ENCODE data around the gene KLHDC1. TPM values are rescaled to one million over a fixed set of nuclear protein-coding genes. Genes with fewer than 3 reads are reported as not detected.

The KLHDC1 gene
- total and polyA plus RNA-seq, 4 donors: 0.36 to 4.1 (median 2.5) TPM

DNA sequence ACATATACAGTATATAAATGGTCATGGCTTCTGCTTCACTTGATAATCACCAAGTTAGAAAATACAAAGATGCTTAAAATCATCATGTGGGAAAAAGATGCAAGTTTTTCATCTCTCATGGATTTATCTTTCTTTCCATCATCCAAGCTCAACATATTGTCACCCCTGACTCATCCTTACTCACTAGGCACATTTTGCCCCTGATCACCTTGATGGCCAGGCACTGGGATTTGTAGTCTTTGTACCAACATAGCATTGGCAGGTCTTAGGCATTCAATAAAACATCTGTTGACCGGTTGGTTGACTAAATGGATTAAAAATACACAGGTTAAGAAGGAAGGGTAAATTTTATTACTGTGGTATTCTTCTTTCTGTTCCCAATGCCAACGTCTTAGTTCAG lies 103.1 kb downstream of the KLHDC1 start:
- Histone ChIP-seq H3K27me3 (ENCODE audit: control insufficient read depth in 4 of 4, insufficient read depth in 4 of 4, low read length in 3 of 4) (no peaks in the 10 kb centered on the region), H3K9me3 (ENCODE audit: control insufficient read depth in 4 of 4, low read length in 3 of 4) (no peaks in the 10 kb centered on the region), H3K36me3 (ENCODE audit: control insufficient read depth in 4 of 4, insufficient read depth in 3 of 4, low read depth in 1 of 4, low read length in 3 of 4) (peaks cover 3 to 59% (median 52%) of the 10 kb centered on the region in 4 donors), H3K9ac (ENCODE audit: low read depth in 1 of 2, low read length in 2 of 2) (no peak overlapping the region), H3K27ac (ENCODE audit: low read depth in 1 of 2, low read length in 2 of 2) (no peak overlapping the region), H3K4me1 (ENCODE audit: control insufficient read depth in 4 of 4, insufficient read depth in 4 of 4, low read length in 3 of 4) (no peaks in the 10 kb centered on the region), H3K4me3 (ENCODE audit: low read depth in 1 of 3, low read length in 3 of 3) (no peak overlapping the region)
- TF ChIP-seq, protein P1, sequence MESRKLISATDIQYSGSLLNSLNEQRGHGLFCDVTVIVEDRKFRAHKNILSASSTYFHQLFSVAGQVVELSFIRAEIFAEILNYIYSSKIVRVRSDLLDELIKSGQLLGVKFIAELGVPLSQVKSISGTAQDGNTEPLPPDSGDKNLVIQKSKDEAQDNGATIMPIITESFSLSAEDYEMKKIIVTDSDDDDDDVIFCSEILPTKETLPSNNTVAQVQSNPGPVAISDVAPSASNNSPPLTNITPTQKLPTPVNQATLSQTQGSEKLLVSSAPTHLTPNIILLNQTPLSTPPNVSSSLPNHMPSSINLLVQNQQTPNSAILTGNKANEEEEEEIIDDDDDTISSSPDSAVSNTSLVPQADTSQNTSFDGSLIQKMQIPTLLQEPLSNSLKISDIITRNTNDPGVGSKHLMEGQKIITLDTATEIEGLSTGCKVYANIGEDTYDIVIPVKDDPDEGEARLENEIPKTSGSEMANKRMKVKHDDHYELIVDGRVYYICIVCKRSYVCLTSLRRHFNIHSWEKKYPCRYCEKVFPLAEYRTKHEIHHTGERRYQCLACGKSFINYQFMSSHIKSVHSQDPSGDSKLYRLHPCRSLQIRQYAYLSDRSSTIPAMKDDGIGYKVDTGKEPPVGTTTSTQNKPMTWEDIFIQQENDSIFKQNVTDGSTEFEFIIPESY (IDR thresholded peaks at IDR 0.05): no peak
- TF ChIP-seq FOXA2 (IDR thresholded peaks at IDR 0.05) (no peak), NR2F2 (IDR thresholded peaks at IDR 0.05) (no peak)
- no peak for DNase-seq (ENCODE audit: low spot score)
- WGBS: 95% methylated on average over 2 of the region's 2 CpGs

Small RNA genes within 50 kb of the gene (small RNA-seq; reads per million reads assigned to genes)
- gene RNU6ATAC30P: not detected

Other genes with a start within 250 kb of the KLHDC1 start
- 1,000 to 10,000 TPM in 1 of 2 donors, 100 to 1,000 TPM in 1; 606 to 1,739 TPM for gene RPS29, start 106.7 kb upstream of the KLHDC1 start, total RNA-seq
- 1,000 to 10,000 TPM in 1 of 2 donors, 100 to 1,000 TPM in 1; 584 to 1,071 TPM for gene RPS29, start 106.7 kb upstream of the KLHDC1 start, polyA plus RNA-seq
- 10 to 100 TPM in 1 of 2 donors, 1 to 10 TPM in 1; 3.8 to 23.2 TPM for gene LRR1, start 94.2 kb upstream of the KLHDC1 start, total RNA-seq
- 1 to 10 TPM; 3.7 to 4.4 TPM for gene LRR1, start 94.2 kb upstream of the KLHDC1 start, polyA plus RNA-seq
- gene RPL36AL, start 72.5 kb upstream of the KLHDC1 start, total RNA-seq: 100 to 1,000 TPM; 110 to 115 TPM
- 100 to 1,000 TPM; 181 to 268 TPM for gene RPL36AL, start 72.5 kb upstream of the KLHDC1 start, polyA plus RNA-seq
- gene MGAT2, start 72.3 kb upstream of the KLHDC1 start, total RNA-seq: 10 to 100 TPM; 31.5 to 44.0 TPM
- 10 to 100 TPM; 10.5 to 26.0 TPM for gene MGAT2, start 72.3 kb upstream of the KLHDC1 start, polyA plus RNA-seq
- 1 to 10 TPM; 4.6 to 8.2 TPM for gene DNAAF2, start 57.9 kb upstream of the KLHDC1 start, total RNA-seq
- 1 to 10 TPM; 4.2 to 6.1 TPM for gene DNAAF2, start 57.9 kb upstream of the KLHDC1 start, polyA plus RNA-seq
- gene POLE2, start 4.9 kb upstream of the KLHDC1 start, total RNA-seq: 10 to 100 TPM in 1 of 2 donors, 1 to 10 TPM in 1; 1.7 to 16.5 TPM
- 1 to 10 TPM; 1.3 to 1.7 TPM for gene POLE2, start 4.9 kb upstream of the KLHDC1 start, polyA plus RNA-seq
- gene KLHDC2, start 75.0 kb downstream of the KLHDC1 start, total RNA-seq: 10 to 100 TPM; 88.9 to 89.0 TPM
- 10 to 100 TPM; 41.1 to 99.0 TPM for gene KLHDC2, start 75.0 kb downstream of the KLHDC1 start, polyA plus RNA-seq
- 10 to 100 TPM; 31.5 to 37.2 TPM for gene NEMF, start 159.7 kb downstream of the KLHDC1 start, total RNA-seq
- 10 to 100 TPM in 1 of 2 donors, 1 to 10 TPM in 1; 7.9 to 30.8 TPM for gene NEMF, start 159.7 kb downstream of the KLHDC1 start, polyA plus RNA-seq
- gene ARF6, start 200.0 kb downstream of the KLHDC1 start, total RNA-seq: 10 to 100 TPM; 27.5 to 56.2 TPM
- 10 to 100 TPM; 20.3 to 21.5 TPM for gene ARF6, start 200.0 kb downstream of the KLHDC1 start, polyA plus RNA-seq

All from liver (tissue), 10 donors.